ENCODE data around the gene RFTN1. TPM values are rescaled to one million over a fixed set of nuclear protein-coding genes. Genes with fewer than 3 reads are reported as not detected.
A peak's percentile ranks its signal among the peaks of the same experiment; 100 is the strongest.

Gene RFTN1
- total RNA-seq, 2 experiments from 2014 or later, result 64.4 to 66.7 TPM

DNA sequence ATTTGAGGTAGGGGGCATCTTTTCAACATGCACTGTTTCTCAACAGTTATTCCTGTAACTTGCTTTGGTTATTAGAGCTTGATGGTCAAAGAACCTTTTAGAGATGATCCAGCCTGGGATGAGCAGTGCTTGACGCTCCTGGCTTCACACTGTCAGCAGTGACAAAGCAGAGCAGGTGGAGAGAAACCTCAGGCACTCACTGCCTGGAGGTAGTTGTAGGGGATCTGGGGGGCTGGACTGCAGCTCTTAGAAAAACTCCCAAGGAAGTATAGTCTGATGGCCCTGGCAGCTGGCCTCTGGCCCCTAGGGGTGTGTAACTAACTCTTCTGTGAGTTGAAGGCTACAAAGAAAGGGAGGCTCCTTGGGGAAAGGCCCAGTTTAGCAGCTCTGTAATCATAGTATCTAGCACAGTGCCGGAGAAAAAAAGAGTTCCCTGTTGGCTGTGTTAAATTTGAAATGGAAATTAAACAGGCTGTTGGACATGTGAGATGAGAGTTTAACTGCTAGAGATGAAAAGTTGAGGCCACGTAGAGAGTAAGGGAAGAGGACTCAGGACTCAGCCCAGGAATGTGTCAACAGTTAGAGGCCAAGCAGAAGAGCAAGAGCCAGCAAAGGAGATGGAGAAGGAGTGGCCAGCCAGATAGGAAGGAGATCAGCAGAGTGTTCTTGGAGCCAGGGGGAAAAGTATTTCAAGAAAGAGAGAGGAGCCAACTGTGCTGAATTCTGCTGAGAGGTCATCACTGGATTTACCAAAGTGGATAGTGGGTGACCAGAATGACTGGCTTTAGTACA is 234.3 kb downstream of the RFTN1 start:
- Mint-ChIP-seq H3K27ac (no peak overlapping the region), H3K36me3 (peaks cover 21% of the 10 kb centered on the region), H3K4me1 (peaks cover 7% of the 10 kb centered on the region), H3K27me3 (no peaks in the 10 kb centered on the region), H3K4me3 (no peak overlapping the region), H3K9me3 (no peaks in the 10 kb centered on the region)
- ATAC-seq (ENCODE audit: low read depth) (no peak), DNase-seq (no peak)
- POLR2A ChIA-PET, result no interaction called here

DNA sequence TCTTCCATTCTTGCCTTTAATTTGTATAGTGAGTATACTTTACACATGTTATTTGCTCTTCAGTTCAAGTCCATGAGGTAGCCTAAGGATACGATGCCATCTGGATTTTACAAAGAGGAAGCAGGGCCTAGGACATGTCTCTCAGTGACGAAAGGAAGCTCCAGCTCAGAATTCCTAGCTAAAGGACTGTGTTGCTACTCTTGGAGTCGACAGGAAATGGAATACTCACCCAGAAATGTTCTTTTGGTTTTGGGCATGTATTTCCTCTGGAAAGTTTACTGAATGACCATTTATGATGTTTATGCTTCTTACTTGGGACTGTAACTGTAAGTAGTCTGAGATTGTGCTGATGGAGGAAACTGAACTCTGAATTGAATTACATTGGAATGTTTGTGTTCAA is 236.0 kb downstream of the RFTN1 start:
- no peak overlapping the region for H3K4me3 Mint-ChIP-seq
- peaks cover 3% of the 10 kb centered on the region for H3K4me1 Mint-ChIP-seq
- POLR2A ChIA-PET, result no interaction called here
- no peak overlapping the region for H3K27ac Mint-ChIP-seq
- ATAC-seq (ENCODE audit: low read depth) (no peak), DNase-seq (no peak)
- H3K9me3 Mint-ChIP-seq, result no peaks in the 10 kb centered on the region
- peaks cover 11% of the 10 kb centered on the region for H3K36me3 Mint-ChIP-seq
- H3K27me3 Mint-ChIP-seq, result no peaks in the 10 kb centered on the region

DNA sequence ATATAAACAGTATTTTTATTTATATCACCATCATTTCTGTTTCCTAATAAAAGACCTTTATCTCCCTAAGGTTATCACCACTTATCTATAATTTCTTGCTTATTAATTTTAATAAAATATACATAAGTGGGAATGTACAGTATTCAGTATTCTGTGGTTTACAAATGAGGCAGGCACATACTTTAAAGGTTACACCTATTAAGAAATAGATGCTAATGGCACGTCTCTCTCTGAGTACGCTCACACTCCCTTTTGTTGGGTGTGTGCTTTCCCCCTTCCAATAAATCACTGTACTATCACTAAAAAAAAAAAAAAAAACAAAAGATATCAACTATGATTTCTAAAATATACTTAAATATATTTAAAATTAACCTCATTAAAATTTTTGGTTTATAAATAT is 239.6 kb downstream of the RFTN1 start:
- ATAC-seq (ENCODE audit: low read depth) (no peak), DNase-seq (no peak)
- Mint-ChIP-seq H3K4me1 (peaks cover 3% of the 10 kb centered on the region), H3K9me3 (no peaks in the 10 kb centered on the region), H3K4me3 (no peak overlapping the region), H3K27me3 (no peaks in the 10 kb centered on the region), H3K36me3 (peaks cover 15% of the 10 kb centered on the region), H3K27ac (no peak overlapping the region)
- POLR2A ChIA-PET, result interaction anchor here (0.7 kb wide), 1 partner anchor 243 kb away, joined by 5 read pairs; no protein-coding TSS in a partner anchor

DNA sequence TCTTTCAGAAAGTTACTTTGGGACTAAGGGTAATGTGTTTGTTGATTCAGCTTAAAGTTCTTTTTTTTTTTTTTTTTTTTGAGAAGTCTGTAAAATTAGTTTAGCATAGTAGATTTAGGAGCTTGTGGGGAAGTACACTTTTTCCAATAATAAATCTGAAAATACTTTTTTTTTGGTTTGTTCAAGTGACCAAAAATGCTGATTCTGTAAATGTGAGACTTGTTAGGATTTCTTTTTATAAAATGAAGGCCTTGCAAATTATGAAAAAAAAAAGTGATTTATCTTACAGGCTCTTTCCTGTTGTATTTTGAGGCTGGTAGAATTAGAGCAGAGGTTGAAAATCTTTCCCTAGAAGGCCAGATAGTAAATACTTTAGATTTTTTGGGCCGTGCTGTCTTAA is 240.9 kb downstream of the RFTN1 start:
- H3K27ac Mint-ChIP-seq, result no peak overlapping the region
- H3K9me3 Mint-ChIP-seq, result no peaks in the 10 kb centered on the region
- no peaks in the 10 kb centered on the region for H3K27me3 Mint-ChIP-seq
- peaks cover 11% of the 10 kb centered on the region for H3K4me1 Mint-ChIP-seq
- POLR2A ChIA-PET, result no interaction called here
- H3K36me3 Mint-ChIP-seq, result peaks cover 15% of the 10 kb centered on the region
- no peak overlapping the region for H3K4me3 Mint-ChIP-seq
- DNase-seq (no peak), ATAC-seq (ENCODE audit: low read depth) (no peak)

DNA sequence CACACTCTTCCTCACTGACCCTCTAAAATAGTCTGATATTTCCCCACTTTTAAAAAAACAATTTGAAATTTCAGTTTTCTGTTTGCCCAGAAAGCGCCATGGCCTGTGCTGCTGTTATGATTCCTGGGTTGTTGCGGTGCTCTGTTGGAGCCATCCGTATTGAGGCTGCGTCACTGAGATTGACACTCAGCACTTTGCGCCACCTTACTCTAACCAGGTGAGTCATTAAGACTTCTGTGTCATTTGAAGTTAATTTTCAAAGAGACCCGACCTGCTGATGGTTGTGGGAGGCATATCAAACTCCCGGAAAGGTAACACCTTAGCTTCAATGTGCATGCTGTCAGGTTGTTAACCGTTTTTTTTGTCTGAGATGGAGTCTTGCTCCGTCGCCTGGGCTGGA is 242.6 kb downstream of the RFTN1 start:
- no peak overlapping the region for H3K4me3 Mint-ChIP-seq
- peaks cover 13% of the 10 kb centered on the region for H3K36me3 Mint-ChIP-seq
- no peak overlapping the region for H3K27ac Mint-ChIP-seq
- H3K27me3 Mint-ChIP-seq, result no peaks in the 10 kb centered on the region
- ATAC-seq (ENCODE audit: low read depth) (no peak), DNase-seq (no peak)
- POLR2A ChIA-PET, result no interaction called here
- H3K9me3 Mint-ChIP-seq, result no peaks in the 10 kb centered on the region
- peaks cover 21% of the 10 kb centered on the region for H3K4me1 Mint-ChIP-seq

DNA sequence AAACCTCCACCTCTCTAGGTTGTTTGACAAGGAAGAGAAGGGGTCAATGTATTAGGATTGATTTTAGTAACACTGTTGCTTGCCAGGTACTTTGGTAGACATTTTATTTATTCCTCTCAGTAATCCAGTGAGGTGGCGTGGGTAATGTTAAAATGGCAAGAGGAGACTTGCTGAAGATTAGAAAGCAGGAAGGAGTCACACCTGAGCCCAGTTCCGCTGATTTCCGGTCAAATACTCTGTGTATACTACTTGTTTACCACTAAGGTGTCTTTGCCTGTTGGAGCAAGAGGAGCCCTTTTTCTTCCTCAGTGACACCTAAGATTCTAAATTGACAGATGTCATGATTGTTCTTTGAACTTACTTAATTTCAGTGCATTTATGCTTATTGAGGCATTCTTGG is 246.8 kb downstream of the RFTN1 start:
- Mint-ChIP-seq H3K4me3 (peak overlapping the region; percentile 7), H3K9me3 (no peaks in the 10 kb centered on the region), H3K36me3 (peaks cover 10% of the 10 kb centered on the region), H3K27ac (peak overlapping the region; percentile 8), H3K27me3 (no peaks in the 10 kb centered on the region), H3K4me1 (peaks cover 27% of the 10 kb centered on the region)
- ATAC-seq (ENCODE audit: low read depth) (no peak), DNase-seq (no peak)
- POLR2A ChIA-PET, result no interaction called here

Other genes with a start within 250 kb of the RFTN1 start
- gene DPH3, start 248.8 kb downstream of the RFTN1 start, total RNA-seq, result 10 to 100 TPM; 12.1 to 14.9 TPM
- gene OXNAD1, start 248.5 kb downstream of the RFTN1 start, total RNA-seq, result 10 to 100 TPM; 76.8 to 77.1 TPM
- gene DAZL, start 91.7 kb upstream of the RFTN1 start, total RNA-seq, result not detected

Data from activated naive CD8-positive, alpha-beta T cell treated with anti-CD3 and anti-CD28 coated beads, Interleukin-2, amount 10 ng/mL, durations not matched to agents 7 days and 5 days (primary cell).